Endothelial cell of umbilical vein (primary cell): ENCODE measurements around the gene RNF112. TPM values are rescaled to one million over a fixed set of nuclear protein-coding genes. Genes with fewer than 3 reads are reported as not detected.
A peak's percentile ranks its signal among the peaks of the same experiment; 100 is the strongest.

ENCODE experiments used
- BruUV-seq: library from RNA; stranded (reverse); fragments of 400-500 nt; replicated peaks from 2 replicates; lab custom pipeline; 2021; lab: Mats Ljungman, UMichigan
- CTCF ChIA-PET: fragments of 300-600, 350-600 bp; sonication (Branson Sonifier 250); formaldehyde crosslinking; loops from one replicate; lab custom pipeline; 2021; ENCODE audit warnings: antibody characterized with exemption, inconsistent platforms; lab: Charles Lee
- POLR2A ChIA-PET: fragments of 300-600, 350-600 bp; sonication (Branson Sonifier 250); formaldehyde crosslinking; loops from one replicate; lab custom pipeline; 2021; ENCODE audit warnings: antibody characterized with exemption, inconsistent platforms; lab: Charles Lee
- DNase-seq: peaks from one replicate; pipeline ENCODE4 v3.0.0-alpha.2; 2011; ENCODE audit warnings: low read depth, low spot score
- FAIRE-seq: peaks from 2 replicates; lab custom pipeline; 2011; peaks lifted over from hg19 to GRCh38; lab: Jason Lieb, UNC
- H2AFZ ChIP-seq: 2 replicates; pipeline ENCODE4 v1.6.0; 2012; ENCODE audit warnings: low read depth, low read length, control low read depth, inconsistent platforms
- H3K27ac ChIP-seq: 2 replicates; pipeline ENCODE4 v1.5.1; 2011; ENCODE audit warnings: low read depth, mild to moderate bottlenecking, control low read depth, low read length, moderate library complexity; ENCODE audit not compliant: insufficient read depth
- H3K27me3 ChIP-seq, 2 experiments: 2 replicates each; pipeline versions ENCODE4 v1.6.0 to v1.6.1; 2011; ENCODE audit warnings: low read length in 2 of 2, mixed read lengths in 1 of 2; ENCODE audit not compliant: control insufficient read depth in 2 of 2, insufficient read depth in 2 of 2
- H3K36me3 ChIP-seq, 2 experiments: 2 replicates in 1 of 2; 3 replicates in 1 of 2; pipeline ENCODE4 v1.5.1; 2011; ENCODE audit warnings: low read length in 2 of 2, mild to moderate bottlenecking in 1 of 2, moderate library complexity in 1 of 2; ENCODE audit not compliant: control insufficient read depth in 2 of 2, insufficient read depth in 2 of 2; ENCODE audit errors: extremely low read depth in 1 of 2
- H3K4me1 ChIP-seq: 3 replicates; pipeline ENCODE4 v1.5.1; 2011; ENCODE audit warnings: mild to moderate bottlenecking, low read length; ENCODE audit not compliant: control insufficient read depth, insufficient read depth; ENCODE audit errors: extremely low read depth
- H3K4me2 ChIP-seq: 2 replicates; pipeline ENCODE4 v1.6.1; 2011; ENCODE audit warnings: low read length, control low read depth, mixed read lengths; ENCODE audit not compliant: insufficient read depth
- H3K4me3 ChIP-seq, 3 experiments: fragments of 200-600 bp in 1 of 3; sonication (generic), shearing (Covaris generic) in 1 of 3; replicated peaks in 1 of 3; 2 replicates each; pipeline ENCODE4 v1.5.1; 2011 to 2016; ENCODE audit warnings: control low read depth in 3 of 3, low read length in 3 of 3, mild to moderate bottlenecking in 2 of 3, inconsistent platforms in 1 of 3, low read depth in 1 of 3, moderate library complexity in 1 of 3; ENCODE audit not compliant: insufficient read depth in 1 of 3
- H3K79me2 ChIP-seq: 2 replicates; pipeline ENCODE4 v1.6.0; 2012; ENCODE audit warnings: low read length, inconsistent platforms; ENCODE audit not compliant: control insufficient read depth, insufficient read depth
- H3K9ac ChIP-seq: replicated peaks from 2 replicates; pipeline ENCODE3; 2011; ENCODE audit warnings: low read length, control low read depth; ENCODE audit not compliant: insufficient read depth; ENCODE audit errors: extremely low read depth
- H3K9me1 ChIP-seq: replicated peaks from 3 replicates; pipeline ENCODE4 v1.6.0; 2011; ENCODE audit warnings: mild to moderate bottlenecking, low read length; ENCODE audit not compliant: control insufficient read depth, insufficient read depth; ENCODE audit errors: extremely low read depth
- H3K9me3 ChIP-seq: replicated peaks from 2 replicates; pipeline ENCODE4 v1.5.1; 2012; ENCODE audit warnings: low read length, inconsistent platforms; ENCODE audit not compliant: control insufficient read depth, insufficient read depth
- H4K20me1 ChIP-seq: replicated peaks from 2 replicates; pipeline ENCODE3; 2011; ENCODE audit warnings: mild to moderate bottlenecking, low read length; ENCODE audit not compliant: control insufficient read depth, insufficient read depth; ENCODE audit errors: extremely low read depth
- CTCF ChIP-seq, 2 donors: IDR thresholded peaks; 1 replicate in 1 of 2; 2 replicates in 1 of 2; pipeline ENCODE4 v1.5.1; 2011; ENCODE audit warnings: low read length in 2 of 2, mild to moderate bottlenecking in 2 of 2, moderate library complexity in 2 of 2, control low read depth in 1 of 2, inconsistent platforms in 1 of 2, low read depth in 1 of 2; ENCODE audit not compliant: insufficient read depth in 1 of 2; ENCODE audit errors: extremely low read depth in 1 of 2
- EZH2 ChIP-seq: IDR thresholded peaks from 2 replicates; pipeline ENCODE4 v1.6.1; 2012; ENCODE audit warnings: borderline replicate concordance, low read depth, mild to moderate bottlenecking, moderate library complexity, low read length, inconsistent platforms; ENCODE audit not compliant: severe bottlenecking
- FOS ChIP-seq: IDR thresholded peaks from 2 replicates; pipeline ENCODE4 v1.6.1; 2011; ENCODE audit warnings: mild to moderate bottlenecking, low read length, moderate library complexity, borderline replicate concordance; ENCODE audit not compliant: insufficient read depth
- GATA2 ChIP-seq: IDR thresholded peaks from 2 replicates; pipeline ENCODE4 v1.7.0; 2011; ENCODE audit warnings: low read depth, mild to moderate bottlenecking, moderate library complexity, mixed read lengths, low read length; ENCODE audit not compliant: insufficient read length, insufficient read depth
- JUN ChIP-seq: IDR thresholded peaks from 2 replicates; pipeline ENCODE4 v1.6.1; 2011; ENCODE audit warnings: borderline replicate concordance, low read depth; ENCODE audit not compliant: insufficient read length, insufficient read depth
- MAX ChIP-seq: IDR thresholded peaks from 2 replicates; pipeline ENCODE4 v1.6.1; 2011; ENCODE audit not compliant: insufficient read depth, insufficient read length
- MYC ChIP-seq: IDR thresholded peaks from one replicate; pipeline ENCODE4 v1.6.1; 2011; ENCODE audit warnings: mild to moderate bottlenecking, low read depth, low read length
- POLR2A ChIP-seq: IDR thresholded peaks from 2 replicates; pipeline ENCODE4 v1.6.1; 2012; ENCODE audit warnings: low read depth, mild to moderate bottlenecking, control low read depth, low read length
- POLR2AphosphoS5 ChIP-seq: IDR thresholded peaks from 2 replicates; pipeline ENCODE4 v1.6.1; 2012; ENCODE audit warnings: low read depth, mild to moderate bottlenecking, control low read depth, low read length, moderate library complexity; ENCODE audit not compliant: insufficient read depth
- dilution Hi-C: fragments of 300-500 bp; cut with MboI; formaldehyde crosslinking; loops from one replicate; pipeline ENCODE4 v1.15.0; 2019; ENCODE audit warnings: low sequenced_read_pairs; ENCODE audit not compliant: extremely low pct_ligation_motif_present
- intact Hi-C: fragments of 100-400 bp; cut with micrococcal nuclease; formaldehyde crosslinking; loops from one replicate; pipeline ENCODE4 v1.10.0; 2022
- polyA plus RNA-seq, 4 experiments: library from polyadenylated mRNA; depleted of rRNA in 3 of 4; stranded (reverse) in 3 of 4; unstranded in 1 of 4; fragments of >200 nt; gene quantifications; 2 replicates each; pipeline versions ENCODE4 v1.2.1 to v1.2.3, GENCODE V29; 2011 to 2012; ENCODE audit warnings: missing spikeins in 1 of 4
- total RNA-seq: library from RNA; stranded (reverse); gene quantifications from 2 replicates; pipeline ENCODE4 v1.2.3, GENCODE V29; 2021

Gene RNF112
- total and polyA plus RNA-seq, 2 donors (not counting 3 experiments of a cell fraction or from before 2014, with no cell fraction given) = 0.06 to 0.11 TPM

- BruUV-seq = no TSS peak
- CTCF ChIA-PET = interaction anchor here (1.4 to 3.3 kb wide), 4 partner anchors 17 to 383 kb away, joined by 3 to 38 read pairs (median 10); partner anchors contain the start of gene B9D1
- TF ChIP-seq EZH2 (no peak), JUN (no peak), GATA2 (no peak), FOS (no peak), POLR2AphosphoS5 (no peak), POLR2A (no peak), CTCF (IDR thresholded peaks at IDR 0.05; ENCODE audit: extremely low read depth in 1 of 2, insufficient read depth in 1 of 2, low read depth in 1 of 2, low read length in 2 of 2) (no peak), MYC (no peak), MAX (no peak)
- Histone ChIP-seq H3K9ac (peak overlapping the region; percentile 54), H3K4me1 (peaks cover 7% of the 10 kb centered on the region), H3K4me3 (peak overlapping the region in 2 of 3 experiments; percentile 52 to 80), H3K9me1 (no peaks in the 10 kb centered on the region), H3K79me2 (peaks cover 15% of the 10 kb centered on the region), H4K20me1 (no peaks in the 10 kb centered on the region), H3K36me3 (peaks cover 13 to 25% of the 10 kb centered on the region in 2 experiments), H3K4me2 (peak overlapping the region; percentile 49), H3K27me3 (no peaks in the 10 kb centered on the region), H2AFZ (no peak overlapping the region), H3K27ac (no peak overlapping the region), H3K9me3 (no peaks in the 10 kb centered on the region)
- POLR2A ChIA-PET = no interaction called here
- FAIRE-seq = no peak
- no peak for DNase-seq
- dilution Hi-C loops = no loop called here
- intact Hi-C loops = loop anchor here (5.0 kb wide), 2 partner anchors 68 to 128 kb away; no protein-coding TSS in a partner anchor
Measured at GRCh38 chr17:19379361-19380065, 31.5 kb upstream of the RNF112 start.
